HG03442 (cell line): ENCODE measurements around the gene CFAP251.

Source experiments
- ATAC-seq: cut with Tn5 transposase; IDR thresholded peaks from one replicate; pipeline ENCODE4 v1.9.1; 2021; ENCODE audit warnings: mild to moderate bottlenecking, moderate library complexity; ENCODE audit not compliant: unreplicated experiment

Gene CFAP251

GRCh38 chr12:122050706-122051105 lies 132.3 kb downstream of the CFAP251 start:
- ATAC-seq = no peak

DNA sequence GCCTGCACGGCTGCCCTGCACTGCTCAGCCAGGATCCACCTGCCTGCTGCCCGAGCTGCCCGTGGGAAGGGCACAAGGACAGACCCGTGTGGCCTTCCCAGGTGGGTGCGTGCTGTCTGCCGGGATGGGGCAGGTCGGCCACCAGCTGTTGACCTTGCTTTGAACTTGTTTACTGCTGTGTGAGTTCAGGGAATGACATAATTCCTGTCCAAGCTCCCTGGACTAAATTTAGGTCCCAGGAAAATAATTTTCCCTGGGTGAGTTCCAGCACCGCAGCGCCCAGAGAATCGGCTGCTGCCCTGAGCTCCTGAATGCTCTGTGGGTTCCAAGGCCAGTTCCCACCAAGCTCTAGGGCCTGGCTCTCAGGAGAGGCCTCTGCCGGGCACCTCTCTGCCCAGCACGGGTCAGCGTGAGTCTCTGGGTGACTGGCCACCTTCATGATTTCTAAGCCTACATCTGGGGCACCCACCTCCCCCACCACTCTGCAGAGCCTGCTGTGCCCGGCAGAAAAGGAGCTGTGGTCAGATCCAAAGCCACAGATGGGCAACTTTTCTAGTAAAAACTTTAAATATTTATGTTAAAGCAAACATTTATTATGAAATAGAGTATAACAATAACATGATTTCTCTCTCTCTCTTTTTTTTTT lies 133.0 kb downstream of the CFAP251 start:
- ATAC-seq = no peak

DNA sequence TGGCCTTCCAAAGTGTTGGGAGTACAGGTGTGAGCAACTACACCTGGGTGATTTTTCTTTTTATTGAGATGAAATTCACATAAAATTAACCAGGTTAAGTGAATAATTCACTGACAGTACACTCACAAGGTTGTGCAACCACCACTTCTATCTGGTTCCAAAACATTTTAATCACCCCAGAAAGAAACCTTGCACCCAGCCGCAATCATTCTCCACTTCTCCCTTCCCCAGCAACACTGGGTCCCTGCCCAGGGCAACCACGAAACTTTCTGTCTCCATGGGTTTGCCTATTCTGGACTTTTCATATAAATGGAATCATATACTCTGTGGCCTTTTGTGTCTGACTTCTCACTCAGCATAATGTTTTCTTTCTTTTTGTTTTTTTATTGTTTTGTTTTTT lies 133.9 kb downstream of the CFAP251 start:
- no peak for ATAC-seq
